ENCODE measurements around the gene KYNU. TPM values are rescaled to one million over a fixed set of nuclear protein-coding genes. Genes with fewer than 3 reads are reported as not detected.

Gene KYNU
- total RNA-seq, 2 donors from 2014 or later = 0.56 TPM; not detected in 1

DNA sequence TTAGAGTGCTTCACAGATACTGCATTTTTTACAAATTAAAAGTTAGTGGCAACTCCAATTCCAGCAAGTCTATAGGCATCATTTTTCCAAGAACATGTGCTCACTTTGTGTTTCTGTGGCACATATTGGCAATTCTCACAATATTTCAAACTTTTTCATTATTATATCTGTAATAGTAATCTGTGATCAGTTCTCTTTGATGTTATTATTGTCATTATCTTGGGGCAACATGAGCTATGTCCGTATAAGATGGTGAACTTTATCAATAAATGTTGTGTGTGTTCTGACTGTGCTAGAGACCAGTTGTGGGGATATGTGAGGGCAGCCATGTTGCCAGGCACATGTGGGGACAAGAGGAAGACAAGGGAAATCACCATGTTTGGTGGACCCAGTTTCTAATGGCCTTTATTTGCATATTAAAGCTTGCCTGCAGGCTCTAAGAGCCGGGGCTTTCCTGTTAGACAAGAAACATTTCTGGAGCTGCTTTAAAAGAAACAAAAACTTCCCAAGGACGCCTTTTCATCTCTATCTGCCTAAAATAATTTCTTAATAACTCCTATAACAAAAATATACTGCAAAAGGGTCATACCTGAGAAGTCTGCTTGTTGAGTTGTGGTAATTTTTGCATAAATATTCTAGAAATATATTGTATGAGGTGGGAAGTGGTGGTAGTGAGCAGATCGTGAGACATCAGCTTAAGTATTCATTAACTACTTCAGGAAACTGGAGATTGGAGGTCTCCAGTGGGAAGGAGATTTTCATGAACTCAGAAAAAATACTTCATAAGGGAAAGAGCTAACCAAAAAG, 37.2 kb downstream of the KYNU start:
- Mint-ChIP-seq H3K27me3 (peaks cover 3 to 4% of the 10 kb centered on the region in 2 donors), H3K4me1 (ENCODE audit: low read depth in 2 of 2) (no peaks in the 10 kb centered on the region), H3K4me3 (no peak overlapping the region), H3K27ac (no peak overlapping the region), H3K36me3 (no peaks in the 10 kb centered on the region), H3K9me3 (no peaks in the 10 kb centered on the region)
- DNase-seq (ENCODE audit: low spot score) (no peak), ATAC-seq (no peak)

DNA sequence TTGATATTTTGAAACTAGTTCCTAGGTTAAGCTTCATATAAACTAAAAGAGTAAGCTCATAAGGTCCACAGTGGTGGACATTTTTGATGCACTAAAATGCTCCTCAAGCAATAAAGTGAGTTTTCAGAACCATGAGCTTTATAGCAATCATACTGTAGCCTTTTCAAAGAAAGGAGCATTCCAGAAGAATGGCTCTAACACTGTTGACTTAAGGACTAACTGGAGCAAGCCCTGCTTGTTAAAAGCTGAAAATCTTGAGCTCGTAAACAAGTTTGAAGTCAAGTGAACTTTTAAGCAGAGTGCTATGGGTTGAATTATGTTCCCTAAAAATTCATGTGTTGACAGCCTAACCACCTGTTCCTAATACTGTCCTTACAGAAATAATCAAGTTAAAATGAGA, 38.0 kb downstream of the KYNU start:
- no peak overlapping the region for H3K4me3 Mint-ChIP-seq

DNA sequence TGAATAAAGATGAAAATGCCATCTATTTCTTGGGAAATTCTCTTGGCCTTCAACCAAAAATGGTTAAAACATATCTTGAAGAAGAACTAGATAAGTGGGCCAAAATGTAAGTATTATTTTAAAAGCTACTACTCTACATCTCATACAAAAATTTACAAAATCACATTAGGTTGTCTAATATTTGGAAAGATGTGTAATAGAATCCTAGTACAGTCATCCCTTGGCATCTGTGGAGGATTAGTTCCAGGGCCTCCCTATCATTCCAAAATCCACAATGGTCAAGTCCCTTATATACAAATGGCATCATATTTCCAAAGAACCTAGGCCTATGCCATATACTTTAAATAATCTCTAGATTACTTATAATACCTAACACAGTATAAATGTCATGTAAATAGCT, 41.2 kb downstream of the KYNU start:
- ATAC-seq (no peak), DNase-seq (ENCODE audit: low spot score) (no peak)
- no peak overlapping the region for H3K4me3 Mint-ChIP-seq
- no peaks in the 10 kb centered on the region for H3K9me3 Mint-ChIP-seq
- no peaks in the 10 kb centered on the region for H3K4me1 Mint-ChIP-seq (ENCODE audit: low read depth in 2 of 2)
- no peak overlapping the region for H3K27ac Mint-ChIP-seq
- no peaks in the 10 kb centered on the region for H3K36me3 Mint-ChIP-seq
- H3K27me3 Mint-ChIP-seq = peaks cover 3 to 4% of the 10 kb centered on the region in 2 donors

More for the DNA sequence above, 38.0 kb downstream of the KYNU start:
- no peak overlapping the region for H3K27ac Mint-ChIP-seq
- H3K9me3 Mint-ChIP-seq = no peaks in the 10 kb centered on the region
- ATAC-seq (no peak), DNase-seq (ENCODE audit: low spot score) (no peak)
- peaks cover 3 to 4% of the 10 kb centered on the region in 2 donors for H3K27me3 Mint-ChIP-seq
- H3K36me3 Mint-ChIP-seq = no peaks in the 10 kb centered on the region
- H3K4me1 Mint-ChIP-seq (ENCODE audit: low read depth in 2 of 2) = no peaks in the 10 kb centered on the region

DNA sequence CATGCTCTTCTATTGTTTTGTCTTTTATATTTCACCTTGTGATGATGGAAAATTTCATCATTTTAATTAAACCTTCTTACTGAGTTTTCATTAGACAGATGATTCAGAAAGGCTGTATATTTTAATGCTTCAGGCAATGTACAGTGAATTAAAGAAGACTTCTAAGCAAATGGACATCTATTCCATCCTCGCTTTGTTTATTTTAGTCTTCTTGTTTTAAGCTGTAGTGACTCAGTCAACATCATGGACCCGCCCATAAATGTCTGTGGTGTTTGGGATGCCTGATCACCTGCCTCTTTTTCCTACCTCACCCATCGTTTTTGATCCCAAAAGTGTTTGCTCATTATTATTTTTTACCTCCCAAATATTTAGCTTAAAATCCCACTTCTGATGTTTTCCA, 43.1 kb downstream of the KYNU start:
- Mint-ChIP-seq H3K27me3 (peaks cover 2 to 5% of the 10 kb centered on the region in 2 donors), H3K36me3 (no peaks in the 10 kb centered on the region), H3K4me3 (no peak overlapping the region), H3K27ac (no peak overlapping the region), H3K4me1 (ENCODE audit: low read depth in 2 of 2) (no peaks in the 10 kb centered on the region), H3K9me3 (no peaks in the 10 kb centered on the region)
- DNase-seq (ENCODE audit: low spot score) (no peak), ATAC-seq (no peak)

DNA sequence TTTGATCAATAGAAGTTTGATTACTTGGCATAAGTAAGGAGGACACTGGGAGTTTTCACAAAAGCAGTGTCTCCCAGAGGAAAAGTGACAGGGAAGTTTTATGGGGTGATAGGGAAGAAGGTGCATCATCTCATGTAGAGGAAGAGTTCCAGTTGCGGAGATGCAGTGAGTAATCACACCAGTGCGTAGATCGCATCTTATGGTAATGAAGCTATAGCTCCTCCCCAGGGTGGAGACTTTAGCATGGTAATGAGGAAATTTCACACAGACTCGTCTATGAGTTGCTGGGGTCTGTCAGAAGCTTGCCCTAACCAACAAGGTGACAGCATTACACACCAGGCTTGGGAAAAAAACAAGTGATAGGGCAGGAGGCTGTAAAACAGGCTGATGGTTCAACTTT, 49.0 kb downstream of the KYNU start:
- Mint-ChIP-seq H3K36me3 (no peaks in the 10 kb centered on the region), H3K4me1 (ENCODE audit: low read depth in 2 of 2) (no peaks in the 10 kb centered on the region), H3K27me3 (peaks cover 0 to 2% of the 10 kb centered on the region in 2 donors), H3K27ac (no peak overlapping the region), H3K9me3 (no peaks in the 10 kb centered on the region), H3K4me3 (no peak overlapping the region)
- DNase-seq (ENCODE audit: low spot score) (no peak), ATAC-seq (no peak)

DNA sequence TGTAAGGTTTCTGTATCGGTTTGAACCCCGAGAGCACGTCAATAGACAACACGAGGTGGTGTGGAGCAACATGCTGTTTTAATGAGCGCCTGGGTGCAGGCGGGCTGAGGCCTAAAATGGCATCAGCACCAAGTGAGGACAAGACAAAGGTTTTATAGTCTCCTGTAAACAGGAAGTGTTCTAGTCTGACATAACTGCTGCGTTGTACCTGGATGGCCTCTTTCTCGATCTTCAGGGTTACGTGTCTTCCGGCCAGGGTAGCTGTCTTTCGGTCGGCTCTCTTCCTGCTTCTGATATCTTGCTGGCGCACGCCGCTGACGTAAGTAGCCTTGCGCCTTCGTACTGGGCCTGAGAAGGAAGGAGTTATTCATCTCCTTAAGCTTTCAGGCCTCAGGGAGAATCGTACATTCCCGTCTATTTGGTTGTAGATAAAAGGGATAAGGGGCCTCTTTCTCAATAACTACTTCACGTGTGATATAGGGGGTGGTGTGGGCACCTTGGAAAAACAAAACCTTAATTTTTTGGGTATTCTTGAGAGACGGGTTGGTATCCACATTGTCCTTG, 53.5 kb downstream of the KYNU start:
- Mint-ChIP-seq H3K4me1 (ENCODE audit: low read depth in 2 of 2) (no peaks in the 10 kb centered on the region), H3K27ac (no peak overlapping the region), H3K36me3 (no peaks in the 10 kb centered on the region), H3K9me3 (no peaks in the 10 kb centered on the region), H3K27me3 (peaks cover 0 to 10% of the 10 kb centered on the region in 2 donors), H3K4me3 (no peak overlapping the region)
- DNase-seq (ENCODE audit: low spot score) (no peak), ATAC-seq (no peak)

DNA sequence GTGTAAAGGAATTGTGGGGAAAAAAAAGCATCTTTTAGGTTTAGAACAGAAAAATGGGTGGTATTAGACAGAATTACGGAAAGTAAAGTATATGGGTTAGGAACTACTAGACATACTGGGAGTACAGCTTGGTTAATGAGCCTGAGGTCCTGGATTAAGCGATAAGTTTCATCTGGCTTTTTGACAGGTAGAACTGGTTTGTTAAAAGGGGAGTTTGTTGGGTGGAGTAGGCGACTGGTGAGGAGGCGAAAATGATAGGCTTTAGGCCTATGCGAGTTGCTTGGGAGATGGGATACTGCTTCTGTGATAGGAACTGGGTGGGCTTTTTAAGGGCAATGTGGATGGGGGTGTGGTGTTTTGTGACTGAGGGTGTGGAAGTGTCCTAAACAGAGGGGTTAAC, 56.5 kb downstream of the KYNU start:
- Mint-ChIP-seq H3K9me3 (no peaks in the 10 kb centered on the region), H3K4me3 (no peak overlapping the region), H3K4me1 (ENCODE audit: low read depth in 2 of 2) (no peaks in the 10 kb centered on the region), H3K36me3 (no peaks in the 10 kb centered on the region), H3K27ac (no peak overlapping the region), H3K27me3 (peaks cover 0 to 12% of the 10 kb centered on the region in 2 donors)
- ATAC-seq = no peak
- no peak for DNase-seq (ENCODE audit: low spot score)

DNA sequence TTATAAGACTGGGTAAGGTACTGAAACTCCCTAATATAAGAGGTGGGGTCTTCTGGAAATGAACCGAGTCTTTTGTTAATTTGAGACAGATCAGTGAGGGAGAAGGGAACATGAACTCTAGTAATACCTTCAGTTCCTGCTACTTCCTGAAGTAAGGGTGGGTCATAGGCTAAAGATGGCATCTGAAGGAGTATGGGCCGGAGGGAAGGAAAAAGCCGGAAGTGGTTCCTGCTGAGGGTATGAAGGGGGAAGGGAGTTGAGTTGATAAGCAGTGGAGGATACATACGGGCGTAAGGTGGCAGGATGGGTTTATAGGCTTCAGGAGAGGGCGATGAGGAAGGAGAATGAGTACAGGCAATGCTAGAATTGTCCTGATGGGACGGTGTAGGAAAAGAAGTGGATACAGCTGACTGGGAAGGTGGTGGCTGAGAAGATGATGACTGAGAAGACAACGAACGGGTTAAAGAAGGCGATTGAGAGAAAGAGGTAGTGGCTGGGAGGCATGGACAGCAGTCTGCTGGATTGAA, 58.2 kb downstream of the KYNU start:
- H3K4me1 Mint-ChIP-seq (ENCODE audit: low read depth in 2 of 2) = no peaks in the 10 kb centered on the region
- H3K27ac Mint-ChIP-seq = no peak overlapping the region
- H3K36me3 Mint-ChIP-seq = no peaks in the 10 kb centered on the region
- no peak for ATAC-seq
- H3K27me3 Mint-ChIP-seq = peaks cover 0 to 12% of the 10 kb centered on the region in 2 donors
- DNase-seq (ENCODE audit: low spot score) = no peak
- H3K9me3 Mint-ChIP-seq = no peaks in the 10 kb centered on the region
- no peak overlapping the region for H3K4me3 Mint-ChIP-seq

DNA sequence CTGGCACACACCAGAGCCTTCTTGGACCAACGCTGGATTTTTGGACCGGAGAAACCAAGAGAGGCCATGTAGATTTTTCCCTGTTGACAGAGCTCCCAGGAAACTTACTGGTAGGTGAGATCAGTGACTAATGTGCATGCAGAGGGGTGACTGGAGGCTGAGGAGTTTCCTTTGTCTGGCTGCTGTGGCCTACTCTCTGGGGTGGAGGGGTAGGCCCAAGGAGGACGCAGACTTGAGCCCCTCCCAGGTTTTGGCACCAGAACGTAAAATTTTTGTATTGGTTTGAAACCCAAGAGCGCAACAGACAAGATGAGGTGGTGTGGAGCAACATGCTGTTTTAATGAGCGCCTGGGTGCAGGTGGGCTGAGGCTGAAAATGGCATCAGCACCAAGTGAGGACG, 59.2 kb downstream of the KYNU start:
- DNase-seq (ENCODE audit: low spot score) (no peak), ATAC-seq (no peak)
- Mint-ChIP-seq H3K27me3 (peaks cover 0 to 12% of the 10 kb centered on the region in 2 donors), H3K4me3 (no peak overlapping the region), H3K4me1 (ENCODE audit: low read depth in 2 of 2) (no peaks in the 10 kb centered on the region), H3K27ac (no peak overlapping the region), H3K9me3 (no peaks in the 10 kb centered on the region), H3K36me3 (no peaks in the 10 kb centered on the region)

DNA sequence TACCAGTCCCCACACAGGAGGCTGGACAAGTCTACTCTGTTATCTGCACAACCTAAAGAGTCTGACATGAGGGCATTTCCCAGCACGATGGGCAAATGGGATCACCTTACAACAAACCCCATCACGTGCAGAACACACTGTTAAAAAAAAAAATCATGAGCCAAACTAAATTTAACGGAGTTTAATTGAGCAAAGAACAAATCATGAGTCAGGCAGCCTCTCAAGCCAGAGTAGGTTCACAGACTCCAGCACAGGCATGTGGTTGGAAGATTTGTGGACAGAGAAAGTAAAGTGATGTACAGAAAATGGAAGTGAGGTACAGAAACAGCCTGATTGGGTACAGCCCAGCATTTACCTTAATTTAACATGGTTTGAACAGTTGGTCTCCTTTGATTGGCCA, 59.9 kb downstream of the KYNU start:
- no peaks in the 10 kb centered on the region for H3K4me1 Mint-ChIP-seq (ENCODE audit: low read depth in 2 of 2)
- DNase-seq (ENCODE audit: low spot score) = no peak
- peaks cover 0 to 12% of the 10 kb centered on the region in 2 donors for H3K27me3 Mint-ChIP-seq
- no peaks in the 10 kb centered on the region for H3K36me3 Mint-ChIP-seq
- no peak overlapping the region for H3K4me3 Mint-ChIP-seq
- H3K27ac Mint-ChIP-seq = no peak overlapping the region
- no peaks in the 10 kb centered on the region for H3K9me3 Mint-ChIP-seq
- no peak for ATAC-seq

DNA sequence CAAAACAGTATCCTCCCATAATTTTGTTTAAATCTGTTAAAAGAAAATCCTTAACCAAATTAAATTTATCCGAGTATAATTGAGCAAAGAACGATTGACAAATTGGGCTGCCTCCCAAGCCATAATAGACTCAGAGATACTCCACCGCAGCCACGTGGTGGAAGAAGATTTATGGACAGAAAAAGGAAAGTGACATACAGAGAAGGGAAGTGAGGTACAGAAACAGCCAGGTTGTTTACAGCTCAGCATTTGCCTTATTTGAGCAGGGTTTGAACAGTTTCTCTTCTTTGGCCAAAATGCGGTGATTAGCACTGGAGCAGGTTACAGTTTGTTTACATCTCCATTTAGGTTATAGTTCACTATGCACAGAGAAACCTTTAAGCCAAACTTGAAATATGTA, 60.8 kb downstream of the KYNU start:
- peaks cover 0 to 12% of the 10 kb centered on the region in 2 donors for H3K27me3 Mint-ChIP-seq
- ATAC-seq = no peak

DNA sequence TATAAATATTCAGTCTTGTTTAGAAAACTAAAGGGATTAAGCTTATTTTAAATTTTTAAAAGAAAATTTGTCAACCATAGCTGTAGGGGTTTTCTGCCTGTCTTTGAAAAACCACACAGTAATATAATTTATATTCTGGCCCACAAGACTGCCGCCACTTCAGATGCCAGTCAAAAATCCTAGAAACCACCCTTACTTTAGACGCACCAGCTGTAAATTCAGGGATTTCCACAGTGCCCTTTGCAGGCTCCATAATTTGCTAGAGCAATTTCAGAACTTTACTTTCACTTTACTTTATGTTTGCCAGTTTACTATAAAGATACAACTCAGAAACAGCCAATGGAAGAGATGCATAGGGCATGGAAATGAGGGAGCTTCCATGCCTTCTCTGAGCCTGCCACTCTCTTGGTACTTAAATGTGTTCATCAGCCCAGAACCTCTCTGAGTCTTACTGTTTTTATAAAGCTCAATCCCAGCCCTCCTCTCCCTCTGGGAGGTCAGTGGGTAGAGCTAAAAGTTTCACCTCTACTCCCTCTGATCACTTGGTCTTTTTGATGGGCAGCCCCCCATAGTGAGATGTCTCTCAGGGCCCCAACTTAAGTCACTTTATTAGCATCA, 63.3 kb downstream of the KYNU start:
- Mint-ChIP-seq H3K36me3 (no peaks in the 10 kb centered on the region), H3K27me3 (peaks cover 4% of the 10 kb centered on the region in 2 donors), H3K27ac (no peak overlapping the region), H3K4me3 (no peak overlapping the region), H3K4me1 (ENCODE audit: low read depth in 2 of 2) (no peaks in the 10 kb centered on the region), H3K9me3 (no peaks in the 10 kb centered on the region)
- ATAC-seq (no peak), DNase-seq (ENCODE audit: low spot score) (no peak)

More for the DNA sequence above, 60.8 kb downstream of the KYNU start:
- H3K4me3 Mint-ChIP-seq = no peak overlapping the region
- H3K36me3 Mint-ChIP-seq = no peaks in the 10 kb centered on the region
- DNase-seq (ENCODE audit: low spot score) = no peak
- no peaks in the 10 kb centered on the region for H3K9me3 Mint-ChIP-seq
- H3K4me1 Mint-ChIP-seq (ENCODE audit: low read depth in 2 of 2) = no peaks in the 10 kb centered on the region
- no peak overlapping the region for H3K27ac Mint-ChIP-seq

DNA sequence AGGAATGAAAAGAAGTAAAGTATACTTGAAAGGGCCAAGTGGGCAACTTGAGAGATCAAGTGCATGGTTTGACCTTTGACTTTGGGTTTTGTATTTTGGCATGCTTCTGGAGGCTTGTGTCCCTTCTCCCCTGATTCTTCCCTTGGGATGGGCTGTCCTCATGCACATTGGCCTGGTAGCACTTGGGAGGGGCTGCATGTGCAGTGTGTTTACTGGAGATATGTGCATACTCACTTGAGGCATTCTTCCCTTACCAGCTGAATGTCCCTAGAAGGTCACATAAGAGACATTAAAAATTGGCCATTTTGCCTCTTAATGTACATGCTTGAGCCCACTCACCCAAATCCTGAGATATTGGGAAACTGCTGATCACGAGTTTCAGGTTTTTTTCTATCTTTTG, 65.2 kb downstream of the KYNU start:
- Mint-ChIP-seq H3K36me3 (no peaks in the 10 kb centered on the region), H3K4me1 (ENCODE audit: low read depth in 2 of 2) (no peaks in the 10 kb centered on the region)

DNA sequence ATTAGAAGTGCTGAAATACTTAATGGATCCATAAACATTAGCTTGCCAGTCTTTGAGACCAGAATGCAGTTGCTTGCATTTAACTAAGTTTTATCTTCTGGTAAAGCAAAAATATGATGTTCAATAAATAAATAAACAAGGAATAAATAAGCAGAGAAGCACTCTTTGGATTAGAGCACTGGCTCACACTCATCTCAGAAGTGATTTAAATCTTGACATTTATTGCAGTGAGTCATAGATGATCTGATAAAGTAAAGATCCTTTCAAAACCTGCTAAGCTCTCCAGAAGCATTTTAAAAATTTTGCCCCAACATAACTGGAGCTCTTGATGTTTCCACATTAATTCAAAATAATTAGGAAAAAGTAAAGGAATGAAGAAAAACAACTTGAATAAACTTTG, 66.8 kb downstream of the KYNU start:
- DNase-seq (ENCODE audit: low spot score) (no peak), ATAC-seq (no peak)
- peaks cover 0 to 4% of the 10 kb centered on the region in 2 donors for H3K27me3 Mint-ChIP-seq
- H3K4me3 Mint-ChIP-seq = no peak overlapping the region
- no peaks in the 10 kb centered on the region for H3K9me3 Mint-ChIP-seq
- no peaks in the 10 kb centered on the region for H3K4me1 Mint-ChIP-seq (ENCODE audit: low read depth in 2 of 2)
- H3K36me3 Mint-ChIP-seq = no peaks in the 10 kb centered on the region
- H3K27ac Mint-ChIP-seq = no peak overlapping the region

More for the DNA sequence above, 65.2 kb downstream of the KYNU start:
- H3K27ac Mint-ChIP-seq = no peak overlapping the region
- no peaks in the 10 kb centered on the region for H3K9me3 Mint-ChIP-seq
- no peak overlapping the region for H3K4me3 Mint-ChIP-seq
- H3K27me3 Mint-ChIP-seq = peaks cover 0 to 4% of the 10 kb centered on the region in 2 donors
- DNase-seq (ENCODE audit: low spot score) = no peak
- no peak for ATAC-seq
